Esophagus mucosa (tissue), 1 donor: ENCODE data around the gene RCL1. TPM values are rescaled to one million over a fixed set of nuclear protein-coding genes. Genes with fewer than 3 reads are reported as not detected.
"Not testable (repeated sequence)": the region's sequence is repeated elsewhere in the genome, so short reads cannot be mapped to it uniquely, and the experiment has no call there.

Experiments used
- ATAC-seq: fragments of 200-7000 bp; cut with Tn5 transposase; one replicate; pipeline ENCODE4 v1.9.1; 2020
- total RNA-seq: library from RNA; stranded (reverse); gene quantifications from one replicate; pipeline ENCODE4 v1.2.4, GENCODE V29; 2023
- donor health status: DM: yes; HTN: yes; CAD: no.

RCL1 gene
- total RNA-seq, result 13.9 TPM

- ATAC-seq, result peak; percentile 100
Measured at GRCh38 chr9:4792572-4793458, at the start of gene RCL1. Gene RCL1 (plus strand): TSS chr9:4792944. CDS start chr9:4793092, 148 bp downstream.

GRCh38 chr9:4743131-4743875, 49.4 kb upstream of the RCL1 start:
- ATAC-seq, result peak; percentile 28

GRCh38 chr9:4746278-4747030, 46.3 kb upstream of the RCL1 start:
- ATAC-seq, result no peak

- no peak for ATAC-seq
Measured at GRCh38 chr9:4748612-4749011, 44.1 kb upstream of the RCL1 start.

GRCh38 chr9:4750023-4750673, 42.6 kb upstream of the RCL1 start:
- peak; percentile 49 for ATAC-seq

- ATAC-seq, result not testable (repeated sequence)
Measured at GRCh38 chr9:4754530-4754929, 38.2 kb upstream of the RCL1 start.

GRCh38 chr9:4755026-4755609, 37.6 kb upstream of the RCL1 start:
- ATAC-seq, result no peak

GRCh38 chr9:4756420-4756819, 36.3 kb upstream of the RCL1 start:
- no peak for ATAC-seq

GRCh38 chr9:4760122-4760521, 32.6 kb upstream of the RCL1 start:
- ATAC-seq, result no peak

- ATAC-seq, result peak; percentile 78
Measured at GRCh38 chr9:4762108-4762885, 30.4 kb upstream of the RCL1 start.

GRCh38 chr9:4762886-4763541, 29.7 kb upstream of the RCL1 start:
- peak; percentile 46 for ATAC-seq

GRCh38 chr9:4764033-4764432, 28.7 kb upstream of the RCL1 start:
- no peak for ATAC-seq

GRCh38 chr9:4768681-4769080, 24.1 kb upstream of the RCL1 start:
- ATAC-seq, result no peak

GRCh38 chr9:4769321-4770080, 23.2 kb upstream of the RCL1 start:
- peak; percentile 97 for ATAC-seq

- ATAC-seq, result no peak
Measured at GRCh38 chr9:4771788-4772187, 21.0 kb upstream of the RCL1 start.

- no peak for ATAC-seq
Measured at GRCh38 chr9:4774209-4774608, 18.5 kb upstream of the RCL1 start.

- ATAC-seq, result not testable (repeated sequence)
Measured at GRCh38 chr9:4774958-4775357, 17.8 kb upstream of the RCL1 start.

- no peak for ATAC-seq
Measured at GRCh38 chr9:4780651-4781050, 12.1 kb upstream of the RCL1 start.

- no peak for ATAC-seq
Measured at GRCh38 chr9:4781408-4781807, 11.3 kb upstream of the RCL1 start.

- ATAC-seq, result peak; percentile 48
Measured at GRCh38 chr9:4783191-4783590, 9.6 kb upstream of the RCL1 start.
